ENCODE data around the gene ERG28. TPM values are rescaled to one million over a fixed set of nuclear protein-coding genes. Genes with fewer than 3 reads are reported as not detected.

The ERG28 gene
- total RNA-seq, 1 experiment from 2014 or later, result 36.1 TPM

DNA sequence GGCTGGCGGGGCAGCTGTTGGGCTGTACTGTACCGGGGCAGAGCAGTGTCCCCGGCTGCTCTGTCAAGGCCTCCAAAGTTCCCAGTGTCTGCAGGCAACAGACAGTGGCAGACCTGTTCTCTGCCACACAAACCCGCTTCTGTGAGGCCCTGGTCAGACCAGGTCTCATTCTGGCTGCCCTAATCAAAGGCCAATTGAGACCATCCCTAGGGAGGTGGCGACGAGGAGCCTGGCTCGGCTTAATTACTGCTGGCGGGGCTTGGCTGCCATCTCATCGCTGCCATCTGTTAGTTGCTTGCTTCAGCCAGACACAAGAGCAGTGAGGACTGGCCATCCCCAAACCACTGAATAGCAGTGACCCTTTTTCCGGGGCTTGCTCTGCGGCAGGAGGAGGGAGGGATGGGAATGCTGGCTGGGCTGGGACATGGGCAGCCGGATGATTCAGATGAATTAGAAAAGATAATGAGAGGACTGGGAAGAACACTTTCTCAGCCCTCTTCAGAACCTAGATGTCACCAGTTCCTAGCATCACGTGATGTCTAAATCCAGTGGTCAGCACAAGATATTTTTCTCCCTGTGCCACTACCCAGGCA is 24.5 kb downstream of the ERG28 start:
- H3K4me3 ChIP-seq (ENCODE audit: low read depth, low read length), result no peak overlapping the region
- no peak for DNase-seq
- Mint-ChIP-seq H3K4me1 (ENCODE audit: low read depth, unreplicated experiment) (peaks cover 10% of the 10 kb centered on the region), H3K9me3 (ENCODE audit: unreplicated experiment) (no peaks in the 10 kb centered on the region), H3K27ac (ENCODE audit: unreplicated experiment) (no peak overlapping the region), H3K4me3 (ENCODE audit: unreplicated experiment) (no peak overlapping the region), H3K36me3 (ENCODE audit: insufficient read depth, unreplicated experiment) (peaks cover 11% of the 10 kb centered on the region), H3K27me3 (ENCODE audit: insufficient read depth, unreplicated experiment) (no peaks in the 10 kb centered on the region)
- BruUV-seq (replicated peaks), result no TSS peak
- POLR2A ChIA-PET, result interaction anchor here (0.6 to 1.0 kb wide), 2 partner anchors 10 to 25 kb away, joined by 3 to 11 read pairs; partner anchors contain the start of genes ERG28 and TTLL5
- intact Hi-C loops (cut with micrococcal nuclease; ENCODE audit: unreplicated experiment), result no loop called here
- CTCF ChIA-PET, result no interaction called here
- no peaks in the 10 kb centered on the region for H3K27me3 ChIP-seq (replicated peaks; ENCODE audit: control insufficient read depth, insufficient read depth, low read length)
- peaks cover 20% of the 10 kb centered on the region for H3K4me1 ChIP-seq
- TF ChIP-seq, protein P1, sequence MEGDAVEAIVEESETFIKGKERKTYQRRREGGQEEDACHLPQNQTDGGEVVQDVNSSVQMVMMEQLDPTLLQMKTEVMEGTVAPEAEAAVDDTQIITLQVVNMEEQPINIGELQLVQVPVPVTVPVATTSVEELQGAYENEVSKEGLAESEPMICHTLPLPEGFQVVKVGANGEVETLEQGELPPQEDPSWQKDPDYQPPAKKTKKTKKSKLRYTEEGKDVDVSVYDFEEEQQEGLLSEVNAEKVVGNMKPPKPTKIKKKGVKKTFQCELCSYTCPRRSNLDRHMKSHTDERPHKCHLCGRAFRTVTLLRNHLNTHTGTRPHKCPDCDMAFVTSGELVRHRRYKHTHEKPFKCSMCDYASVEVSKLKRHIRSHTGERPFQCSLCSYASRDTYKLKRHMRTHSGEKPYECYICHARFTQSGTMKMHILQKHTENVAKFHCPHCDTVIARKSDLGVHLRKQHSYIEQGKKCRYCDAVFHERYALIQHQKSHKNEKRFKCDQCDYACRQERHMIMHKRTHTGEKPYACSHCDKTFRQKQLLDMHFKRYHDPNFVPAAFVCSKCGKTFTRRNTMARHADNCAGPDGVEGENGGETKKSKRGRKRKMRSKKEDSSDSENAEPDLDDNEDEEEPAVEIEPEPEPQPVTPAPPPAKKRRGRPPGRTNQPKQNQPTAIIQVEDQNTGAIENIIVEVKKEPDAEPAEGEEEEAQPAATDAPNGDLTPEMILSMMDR (IDR thresholded peaks at IDR 0.05; ENCODE audit: insufficient read depth in 1 of 2, low read depth in 1 of 2, low read length in 1 of 2, severe bottlenecking in 1 of 2, unreplicated experiment in 1 of 2), result no peak
- no peaks in the 10 kb centered on the region for H3K9me3 ChIP-seq
- H3K36me3 ChIP-seq (ENCODE audit: control insufficient read depth, insufficient read depth, low read length), result no peaks in the 10 kb centered on the region

DNA sequence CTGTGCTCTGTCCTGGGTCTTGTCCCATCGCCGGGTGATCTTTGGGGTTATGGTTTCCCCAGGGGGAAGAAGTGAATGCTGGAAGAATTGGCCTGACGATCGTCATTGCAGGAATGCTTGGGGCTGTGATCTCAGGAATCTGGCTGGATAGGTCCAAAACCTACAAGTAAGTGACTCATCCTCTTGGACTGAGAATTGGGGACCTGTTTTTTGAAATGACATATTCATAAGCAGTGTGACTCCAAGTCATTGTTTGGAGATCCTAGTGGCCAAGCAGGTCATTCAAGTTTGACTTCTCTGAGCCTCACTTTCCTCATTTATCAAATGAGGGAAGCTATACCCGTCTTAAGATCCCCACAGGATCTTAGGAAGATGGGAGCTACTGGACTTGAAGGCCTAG is 25.8 kb downstream of the ERG28 start:
- POLR2A ChIA-PET, result interaction anchor here (1.0 kb wide), 1 partner anchor 11 kb away, joined by 11 read pairs; no protein-coding TSS in a partner anchor
- Mint-ChIP-seq H3K36me3 (ENCODE audit: insufficient read depth, unreplicated experiment) (peaks cover 5% of the 10 kb centered on the region), H3K4me3 (ENCODE audit: unreplicated experiment) (peak overlapping the region; percentile 34), H3K9me3 (ENCODE audit: unreplicated experiment) (no peaks in the 10 kb centered on the region), H3K4me1 (ENCODE audit: low read depth, unreplicated experiment) (peaks cover 10% of the 10 kb centered on the region), H3K27ac (ENCODE audit: unreplicated experiment) (peak overlapping the region; percentile 45), H3K27me3 (ENCODE audit: insufficient read depth, unreplicated experiment) (no peaks in the 10 kb centered on the region)
- Histone ChIP-seq H3K27me3 (replicated peaks; ENCODE audit: control insufficient read depth, insufficient read depth, low read length) (no peaks in the 10 kb centered on the region), H3K9me3 (no peaks in the 10 kb centered on the region), H3K36me3 (ENCODE audit: control insufficient read depth, insufficient read depth, low read length) (no peaks in the 10 kb centered on the region), H3K4me3 (ENCODE audit: low read depth, low read length) (no peak overlapping the region), H3K4me1 (peaks cover 20% of the 10 kb centered on the region)
- CTCF ChIA-PET, result interaction anchor here (0.6 kb wide), 1 partner anchor 57 kb away, joined by 3 read pairs; no protein-coding TSS in a partner anchor
- TF ChIP-seq, protein P1 (IDR thresholded peaks at IDR 0.05; ENCODE audit: insufficient read depth in 1 of 2, low read depth in 1 of 2, low read length in 1 of 2, severe bottlenecking in 1 of 2, unreplicated experiment in 1 of 2), result no peak
- DNase-seq, result peak; percentile 37 to 49
- no TSS peak for BruUV-seq (replicated peaks)
- intact Hi-C loops (cut with micrococcal nuclease; ENCODE audit: unreplicated experiment), result loop anchor here (2.0 kb wide), 1 partner anchor 14 kb away; no protein-coding TSS in a partner anchor

DNA sequence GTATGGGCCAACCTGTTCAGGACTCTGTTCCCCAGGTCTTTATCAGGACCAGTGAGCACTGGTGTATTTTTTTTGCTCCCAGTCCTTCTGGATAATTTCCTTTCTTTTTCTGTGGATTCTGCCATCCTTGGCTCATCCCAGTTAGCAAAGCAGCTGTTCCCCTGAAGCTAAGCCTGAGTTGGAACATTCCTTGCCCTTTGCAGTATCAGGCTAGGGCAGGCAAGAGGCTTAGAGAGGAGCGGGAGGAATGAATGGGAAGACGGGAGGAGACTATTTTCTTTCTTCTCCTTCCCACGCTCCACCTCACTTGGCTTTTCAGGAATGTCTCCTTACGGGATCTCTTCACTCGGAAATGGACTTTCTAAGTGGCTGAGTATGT is 29.2 kb downstream of the ERG28 start:
- Mint-ChIP-seq H3K9me3 (ENCODE audit: unreplicated experiment) (no peaks in the 10 kb centered on the region), H3K27me3 (ENCODE audit: insufficient read depth, unreplicated experiment) (no peaks in the 10 kb centered on the region), H3K4me3 (ENCODE audit: unreplicated experiment) (no peak overlapping the region), H3K36me3 (ENCODE audit: insufficient read depth, unreplicated experiment) (peaks cover 5% of the 10 kb centered on the region), H3K4me1 (ENCODE audit: low read depth, unreplicated experiment) (peaks cover 14% of the 10 kb centered on the region), H3K27ac (ENCODE audit: unreplicated experiment) (no peak overlapping the region)
- DNase-seq, result no peak
- ChIA-PET CTCF (no interaction called here), POLR2A (no interaction called here)
- no peaks in the 10 kb centered on the region for H3K9me3 ChIP-seq
- no TSS peak for BruUV-seq (replicated peaks)
- intact Hi-C loops (cut with micrococcal nuclease; ENCODE audit: unreplicated experiment), result no loop called here
- no peaks in the 10 kb centered on the region for H3K27me3 ChIP-seq (replicated peaks; ENCODE audit: control insufficient read depth, insufficient read depth, low read length)
- peaks cover 23% of the 10 kb centered on the region for H3K4me1 ChIP-seq
- TF ChIP-seq, protein P1 (IDR thresholded peaks at IDR 0.05; ENCODE audit: insufficient read depth in 1 of 2, low read depth in 1 of 2, low read length in 1 of 2, severe bottlenecking in 1 of 2, unreplicated experiment in 1 of 2), result no peak
- H3K36me3 ChIP-seq (ENCODE audit: control insufficient read depth, insufficient read depth, low read length), result no peaks in the 10 kb centered on the region
- H3K4me3 ChIP-seq (ENCODE audit: low read depth, low read length), result no peak overlapping the region

Measured in Caco-2 (cell line).